IPS DF 6.9 (cell line): ENCODE results near the gene PFN1.

ENCODE experiments used
- DNase-seq: peaks from one replicate; pipeline ENCODE4 v3.0.0-alpha.2; 2013; ENCODE audit warnings: low read depth, low spot score
- H3K27ac ChIP-seq: one replicate; pipeline ENCODE4 v1.5.1; 2013; ENCODE audit warnings: low read length, control low read depth
- H3K27me3 ChIP-seq: 2 replicates; pipeline ENCODE4 v1.6.1; 2013; ENCODE audit warnings: mild to moderate bottlenecking, low read length; ENCODE audit not compliant: control insufficient read depth, insufficient read depth
- H3K36me3 ChIP-seq: 2 replicates; pipeline ENCODE4 v1.6.1; 2013; ENCODE audit warnings: low read length; ENCODE audit not compliant: control insufficient read depth, insufficient read depth
- H3K4me1 ChIP-seq: 2 replicates; pipeline ENCODE4 v1.6.1; 2013; ENCODE audit warnings: low read length; ENCODE audit not compliant: control insufficient read depth, insufficient read depth
- H3K4me3 ChIP-seq: 2 replicates; pipeline ENCODE4 v1.5.1; 2013; ENCODE audit warnings: mild to moderate bottlenecking, low read length
- H3K9me3 ChIP-seq: 2 replicates; pipeline ENCODE4 v1.6.1; 2013; ENCODE audit warnings: low read length, inconsistent platforms; ENCODE audit not compliant: control insufficient read depth, insufficient read depth
- WGBS: extraction: QIAGEN DNeasy Blood & Tissue Kit; methylation state at CpG from one replicate; pipeline ENCODE4 v1.1.7; 2013; ENCODE audit warnings: mixed read lengths, missing lambda C conversion rate; ENCODE audit not compliant: insufficient read length, insufficient coverage; 5-methylcytosine and 5-hydroxymethylcytosine counted together

The PFN1 gene

DNA sequence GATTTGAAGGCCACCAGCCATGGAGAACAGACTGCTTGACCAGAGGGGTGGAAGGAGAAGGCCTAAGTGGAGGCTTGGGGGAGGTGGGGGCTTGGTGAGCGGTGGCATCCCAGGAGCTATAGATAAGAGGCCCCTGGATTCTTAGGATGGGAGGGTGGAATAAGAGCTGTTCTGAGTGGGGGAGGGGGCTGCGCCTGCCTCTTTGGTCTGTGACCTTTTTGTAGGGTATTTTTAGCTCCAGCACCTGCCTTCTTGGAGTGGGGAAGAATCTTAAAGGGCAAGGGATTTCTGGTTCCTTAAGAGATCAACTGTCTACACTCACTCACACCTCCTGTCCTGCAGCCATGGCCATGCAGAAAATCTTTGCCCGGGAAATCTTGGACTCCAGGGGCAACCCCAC lies 3.2 kb upstream of the PFN1 start:
- H3K4me3 ChIP-seq = no peak overlapping the region
- H3K27me3 ChIP-seq = no peaks in the 10 kb centered on the region
- H3K36me3 ChIP-seq = peaks cover 3% of the 10 kb centered on the region
- no peak overlapping the region for H3K27ac ChIP-seq
- H3K4me1 ChIP-seq = 0 out of 2 replicates have a peak, but pooled peaks cover 3% of the 10 kb centered on the region
- WGBS = no CpG with 5 or more reads among the region's 3 CpGs
- DNase-seq = no peak
- H3K9me3 ChIP-seq = no peaks in the 10 kb centered on the region

DNA sequence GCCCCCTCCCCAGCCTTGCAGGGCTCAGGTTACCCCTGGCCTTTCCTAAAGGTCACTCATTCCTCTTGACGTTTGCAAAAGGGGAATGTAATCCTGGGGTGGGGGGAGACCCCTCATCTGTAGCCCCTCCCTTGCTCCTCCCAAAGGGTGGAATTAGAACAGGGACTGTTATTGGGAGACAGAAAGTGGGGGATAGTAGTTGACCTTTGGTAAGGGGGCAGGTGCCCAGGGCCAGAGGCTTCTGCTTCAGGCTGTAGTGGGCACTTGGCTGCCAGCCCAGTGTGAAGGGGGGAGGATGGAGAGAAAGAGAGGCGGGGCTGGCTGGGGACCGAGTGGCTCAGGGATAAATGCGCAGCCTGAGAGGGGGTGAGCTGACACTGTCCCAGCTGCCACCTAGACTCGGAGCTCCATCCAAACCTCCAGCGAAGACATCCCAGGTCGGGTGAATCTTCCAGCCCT lies 2.4 kb upstream of the PFN1 start, which contains the start of gene ENO3:
ENO3 (plus strand) TSS at position 374 of the 459 bp plus-strand sequence. CDS start 711 bp downstream, outside the sequence.
- no peak for DNase-seq
- H3K27ac ChIP-seq = no peak within 1 kb of the TSS
- no peaks in the 10 kb centered on the region for H3K9me3 ChIP-seq
- H3K27me3 ChIP-seq = no peaks in the 10 kb centered on the region
- WGBS = no CpG with 5 or more reads among the region's 7 CpGs
- peak within 1 kb of the TSS; percentile 42; the same call in 1 of the 2 replicates for H3K4me3 ChIP-seq
- peaks cover 5% of the 10 kb centered on the region; the same call in 1 of the 2 replicates for H3K4me1 ChIP-seq
- peaks cover 9% of the 10 kb centered on the region for H3K36me3 ChIP-seq

DNA sequence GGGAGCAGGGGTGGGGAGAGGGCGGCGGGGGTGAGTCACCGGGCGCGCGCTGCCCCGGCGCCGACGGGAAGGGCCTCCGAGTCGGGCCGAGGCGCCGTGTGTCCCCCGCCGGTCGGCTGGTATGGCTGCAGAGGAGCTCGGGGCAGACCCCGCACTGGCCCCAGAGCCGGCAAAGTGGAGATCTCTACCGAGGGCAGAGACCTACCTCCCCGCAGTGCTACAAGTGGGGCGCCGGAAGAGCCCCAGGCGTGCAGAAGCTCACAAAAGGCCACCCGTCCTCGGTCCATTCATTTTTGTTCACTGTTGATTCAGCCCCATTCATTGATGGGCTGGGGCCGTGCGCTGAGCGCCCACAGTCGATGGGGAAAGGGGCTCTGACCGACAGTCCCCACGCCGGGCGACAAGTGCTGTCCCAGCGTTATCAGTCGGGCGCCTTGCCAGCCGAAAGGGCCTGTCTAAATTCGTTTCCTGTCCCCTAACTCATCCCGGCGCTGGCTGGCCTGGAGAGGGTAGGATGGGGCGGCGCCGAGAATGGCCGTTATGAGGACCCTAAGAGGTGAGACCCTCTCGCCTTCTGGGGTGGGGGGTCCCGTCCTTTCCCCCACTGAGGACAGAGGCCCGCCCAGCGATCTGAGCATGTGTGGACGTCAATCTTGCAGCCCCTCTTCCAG lies 1.9 kb upstream of the PFN1 start:
- peaks cover 11% of the 10 kb centered on the region for H3K36me3 ChIP-seq
- no CpG with 5 or more reads among the region's 52 CpGs for WGBS
- H3K4me1 ChIP-seq = peaks cover 5% of the 10 kb centered on the region; the same call in 1 of the 2 replicates
- H3K4me3 ChIP-seq = peak overlapping the region; percentile 42; the same call in 1 of the 2 replicates
- no peaks in the 10 kb centered on the region for H3K27me3 ChIP-seq
- no peak overlapping the region for H3K27ac ChIP-seq
- H3K9me3 ChIP-seq = no peaks in the 10 kb centered on the region
- no peak for DNase-seq

DNA sequence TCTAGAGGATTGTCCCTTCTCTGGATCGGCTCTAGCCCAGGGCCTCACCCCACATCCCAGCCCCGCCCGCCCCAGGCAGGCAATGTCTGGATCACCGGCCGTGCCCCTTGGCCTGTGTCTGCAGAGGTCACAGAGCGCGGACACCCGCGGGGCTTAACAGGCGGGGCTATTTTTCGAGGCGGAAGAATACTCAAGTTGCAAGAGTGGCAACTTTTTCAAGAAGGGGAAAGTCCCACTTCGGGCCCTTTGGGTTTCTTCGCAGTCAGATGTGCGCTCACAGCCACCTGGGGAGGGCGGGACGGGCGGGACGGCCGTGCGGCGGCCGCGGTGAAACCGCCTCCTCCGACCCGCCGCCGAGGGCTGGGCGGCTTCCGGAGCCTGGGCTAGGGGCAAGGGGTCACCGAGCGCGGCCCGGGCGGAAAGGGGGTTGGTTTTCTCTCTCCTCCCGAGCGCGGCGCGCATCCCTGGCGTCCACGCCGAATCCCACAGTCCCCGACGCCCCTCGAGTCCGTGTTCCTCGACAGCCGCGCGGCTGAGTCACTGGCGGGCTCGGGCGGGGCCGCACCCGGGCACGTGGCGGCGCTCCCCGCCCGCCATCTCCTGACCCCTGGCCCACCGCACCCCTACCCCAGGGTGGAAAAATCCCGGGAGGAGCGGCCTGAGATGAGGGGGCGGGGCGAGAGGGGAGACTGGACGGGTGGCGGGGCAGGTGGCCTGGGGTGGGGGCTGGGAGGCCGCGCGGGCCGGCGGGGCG lies 1.2 kb upstream of the PFN1 start:
- Histone ChIP-seq H3K9me3 (no peaks in the 10 kb centered on the region), H3K4me3 (peak overlapping the region; percentile 70; the same call in 1 of the 2 replicates), H3K27ac (peak overlapping the region; percentile 11), H3K36me3 (peaks cover 15% of the 10 kb centered on the region), H3K27me3 (no peaks in the 10 kb centered on the region), H3K4me1 (peaks cover 5% of the 10 kb centered on the region; the same call in 1 of the 2 replicates)
- no peak for DNase-seq
- no CpG with 5 or more reads among the region's 75 CpGs for WGBS

DNA sequence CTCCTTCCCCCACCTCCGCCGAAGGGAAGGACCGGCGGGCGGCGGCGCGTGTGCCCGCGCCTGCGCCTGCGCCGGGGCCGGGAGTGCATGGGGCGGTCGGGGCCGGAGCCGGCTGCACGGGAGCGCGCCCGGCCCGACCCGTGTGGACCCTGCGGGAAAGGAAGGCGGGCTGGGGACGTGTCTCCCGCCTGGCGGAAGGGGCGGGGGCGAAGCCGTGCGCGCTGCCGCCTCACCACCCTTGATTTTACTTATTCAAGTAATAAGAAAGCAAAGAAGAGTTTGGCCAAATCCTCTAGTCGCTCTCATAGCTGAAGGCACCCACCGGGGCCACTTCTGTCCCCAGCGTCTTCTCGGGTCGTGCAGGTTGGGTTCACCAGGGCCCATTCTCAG lies 596 bp upstream of the PFN1 start:
- Histone ChIP-seq H3K9me3 (no peaks in the 10 kb centered on the region), H3K4me1 (peaks cover 5% of the 10 kb centered on the region; the same call in 1 of the 2 replicates), H3K27me3 (no peaks in the 10 kb centered on the region), H3K27ac (peak overlapping the region; percentile 11), H3K4me3 (peak overlapping the region; percentile 70; the same call in 1 of the 2 replicates), H3K36me3 (peaks cover 17% of the 10 kb centered on the region)
- no CpG with 5 or more reads among the region's 40 CpGs for WGBS
- no peak for DNase-seq

DNA sequence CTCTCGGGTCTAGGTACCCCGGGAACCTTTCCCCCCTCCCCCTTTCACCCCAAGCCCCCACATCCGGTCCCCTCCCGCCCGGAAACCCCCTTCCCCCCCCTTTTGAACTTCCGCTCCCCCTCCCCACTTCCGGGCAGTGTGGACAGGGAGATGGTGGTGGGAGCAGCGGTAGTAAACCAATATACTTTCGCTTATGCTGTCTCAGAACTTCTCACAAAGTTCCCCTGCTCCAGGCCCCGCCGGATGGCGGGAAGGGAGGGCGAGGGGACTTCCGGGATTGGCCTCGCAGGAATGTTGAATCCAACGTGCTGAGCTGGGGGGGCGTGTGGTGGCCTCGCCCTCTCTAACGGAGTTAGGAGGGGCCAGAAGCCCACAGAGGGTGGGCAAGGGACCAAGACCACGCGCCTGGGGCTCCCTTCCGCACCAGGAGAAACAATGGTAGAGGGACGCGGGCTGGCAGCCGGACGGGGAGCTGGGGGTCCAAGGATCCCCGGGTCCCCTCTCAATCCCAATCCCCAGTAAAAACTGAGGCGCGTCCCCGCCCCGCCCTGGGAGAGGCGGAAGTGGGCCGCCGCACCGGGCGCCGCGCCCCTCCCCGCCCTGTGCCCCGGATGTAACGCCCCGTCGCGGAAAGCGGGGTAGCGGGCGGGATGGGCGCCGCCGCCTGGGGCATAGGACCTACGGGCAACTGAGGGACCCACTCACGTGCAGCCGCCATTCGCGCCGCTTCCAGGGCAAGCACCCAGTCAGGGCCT lies 742 bp downstream of the PFN1 start:
- H3K36me3 ChIP-seq = peaks cover 26% of the 10 kb centered on the region
- no CpG with 5 or more reads among the region's 56 CpGs for WGBS
- peak overlapping the region; percentile 45 for H3K27ac ChIP-seq
- DNase-seq = no peak
- no peaks in the 10 kb centered on the region for H3K9me3 ChIP-seq
- peaks cover 5% of the 10 kb centered on the region; the same call in 1 of the 2 replicates for H3K4me1 ChIP-seq
- no peaks in the 10 kb centered on the region for H3K27me3 ChIP-seq
- peak overlapping the region; percentile 70 for H3K4me3 ChIP-seq

DNA sequence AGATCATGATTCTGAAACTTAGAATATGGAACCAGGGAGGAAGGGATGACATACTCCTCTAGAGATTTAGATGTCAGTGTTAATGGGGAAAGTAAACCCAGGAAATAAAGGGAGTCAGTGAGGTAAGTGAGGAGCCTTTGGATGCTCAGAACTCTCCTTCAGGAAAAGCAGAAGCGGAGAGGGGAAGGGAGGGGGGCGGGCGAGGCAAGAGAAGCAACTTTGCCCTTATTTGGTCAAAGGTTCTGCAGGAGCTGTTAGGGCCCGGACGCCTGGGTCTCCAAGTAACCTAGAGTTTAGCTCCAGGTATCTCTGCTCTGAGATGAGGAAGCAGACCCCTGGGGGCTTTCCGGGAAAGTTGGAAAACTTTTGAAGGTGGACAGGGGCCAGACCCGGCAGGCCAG lies 1.3 kb downstream of the PFN1 start:
- Histone ChIP-seq H3K4me1 (peaks cover 5% of the 10 kb centered on the region; the same call in 1 of the 2 replicates), H3K27ac (no peak overlapping the region), H3K4me3 (peak overlapping the region; percentile 70; the same call in 1 of the 2 replicates), H3K27me3 (no peaks in the 10 kb centered on the region), H3K36me3 (peaks cover 26% of the 10 kb centered on the region), H3K9me3 (no peaks in the 10 kb centered on the region)
- no peak for DNase-seq
- no CpG with 5 or more reads among the region's 7 CpGs for WGBS

DNA sequence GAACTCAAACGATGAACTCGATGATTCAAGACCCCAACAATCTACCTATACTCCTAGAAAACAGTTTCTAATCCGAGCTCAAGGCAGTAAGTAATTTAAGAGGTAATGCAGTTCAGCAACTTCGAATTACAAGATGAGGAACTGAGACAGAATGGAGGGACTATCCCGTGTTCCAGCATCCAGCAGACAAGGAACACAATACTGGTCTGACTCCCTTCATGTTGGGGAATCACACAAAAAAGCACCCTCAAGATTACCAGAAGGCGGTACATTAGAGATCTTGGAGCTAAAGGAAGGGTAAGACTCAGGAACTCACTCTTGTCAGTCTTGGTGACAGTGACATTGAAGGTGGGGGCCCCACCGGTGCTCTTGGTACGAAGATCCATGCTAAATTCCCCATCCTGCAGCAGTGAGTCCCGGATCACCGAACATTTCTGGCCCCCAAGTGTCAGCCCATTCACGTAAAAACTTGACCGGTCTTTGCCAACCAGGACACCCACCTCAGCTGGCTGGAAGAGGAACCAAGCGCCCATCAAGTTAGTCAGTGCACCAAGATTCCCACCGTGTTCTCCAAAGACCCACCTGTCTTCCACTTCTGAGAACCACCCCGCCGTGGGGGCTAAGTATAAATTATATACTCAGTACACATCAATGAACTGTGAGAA lies 1.9 kb downstream of the PFN1 start:
- peak overlapping the region; percentile 70; the same call in 1 of the 2 replicates for H3K4me3 ChIP-seq
- no CpG with 5 or more reads among the region's 16 CpGs for WGBS
- no peak overlapping the region for H3K27ac ChIP-seq
- H3K27me3 ChIP-seq = no peaks in the 10 kb centered on the region
- peaks cover 5% of the 10 kb centered on the region; the same call in 1 of the 2 replicates for H3K4me1 ChIP-seq
- H3K36me3 ChIP-seq = peaks cover 26% of the 10 kb centered on the region
- DNase-seq = no peak
- H3K9me3 ChIP-seq = no peaks in the 10 kb centered on the region

DNA sequence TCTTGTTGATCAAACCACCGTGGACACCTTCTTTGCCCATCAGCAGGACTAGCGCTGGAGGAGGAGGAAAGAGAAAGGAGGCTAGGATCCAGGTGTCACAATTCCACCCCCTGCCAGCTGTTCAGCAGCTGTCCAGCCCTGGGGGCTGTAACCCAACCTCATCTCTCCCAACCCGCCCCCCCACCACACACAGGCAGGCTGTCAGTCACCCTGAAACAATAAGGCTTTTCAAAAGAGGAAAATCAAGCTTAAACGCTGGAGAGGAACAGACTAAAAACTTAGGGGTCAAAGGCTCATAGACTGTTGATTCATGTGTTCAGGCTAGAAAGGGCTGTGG lies 2.4 kb downstream of the PFN1 start:
- H3K4me1 ChIP-seq = peaks cover 3% of the 10 kb centered on the region; the same call in 1 of the 2 replicates
- no peaks in the 10 kb centered on the region for H3K9me3 ChIP-seq
- H3K27ac ChIP-seq = no peak overlapping the region
- no peaks in the 10 kb centered on the region for H3K27me3 ChIP-seq
- H3K36me3 ChIP-seq = peaks cover 26% of the 10 kb centered on the region
- DNase-seq = no peak
- no CpG with 5 or more reads among the region's 4 CpGs for WGBS
- no peak overlapping the region for H3K4me3 ChIP-seq
